LNCaP clone FGC (cell line): ENCODE results near the gene GCK.

ENCODE experiments used
- DNase-seq: peaks from one replicate; pipeline ENCODE4 v3.0.0-alpha.2; 2011; ENCODE audit warnings: low read depth
- H3K4me3 ChIP-seq: 2 replicates; pipeline ENCODE4 v1.5.1; 2011; ENCODE audit warnings: mild to moderate bottlenecking, low read depth, low read length, control low read depth
- CTCF ChIP-seq: IDR thresholded peaks from 2 replicates; pipeline ENCODE4 v1.5.1; 2012; ENCODE audit warnings: mild to moderate bottlenecking; ENCODE audit not compliant: control insufficient read depth, insufficient read depth; ENCODE audit errors: extremely low read depth

GCK gene

GRCh38 chr7:44232901-44233715, 43.9 kb upstream of the GCK start:
- DNase-seq, result no peak
- H3K4me3 ChIP-seq, result no peak overlapping the region
- TF ChIP-seq CTCF, result no peak

- no peak for DNase-seq
- H3K4me3 ChIP-seq, result no peak overlapping the region
- no peak for TF ChIP-seq CTCF
Measured at GRCh38 chr7:44232396-44232795, 43.2 kb upstream of the GCK start.

- no peak for DNase-seq
- no peak overlapping the region for H3K4me3 ChIP-seq
- TF ChIP-seq CTCF, result peak; percentile 12; the same call in 1 of the 2 replicates
Measured at GRCh38 chr7:44231088-44231487, 41.8 kb upstream of the GCK start.

- no peak overlapping the region for H3K4me3 ChIP-seq
- no peak for DNase-seq
- no peak for TF ChIP-seq CTCF
Measured at GRCh38 chr7:44230286-44230685, 41.0 kb upstream of the GCK start.

GRCh38 chr7:44229546-44230105, 40.4 kb upstream of the GCK start:
- no peak for TF ChIP-seq CTCF
- H3K4me3 ChIP-seq, result no peak overlapping the region
- DNase-seq, result no peak

- H3K4me3 ChIP-seq, result no peak overlapping the region
- no peak for DNase-seq
- no peak for TF ChIP-seq CTCF
Measured at GRCh38 chr7:44228571-44229350, 39.5 kb upstream of the GCK start.
